Panc1 (cell line): Measurements from ENCODE around the gene GSTM1. TPM values are rescaled to one million over a fixed set of nuclear protein-coding genes. Genes with fewer than 3 reads are reported as not detected.

Experiments
- ATAC-seq: fragments of 200-7000 bp; cut with Tn5 transposase; 2 replicates; pipeline ENCODE4 v1.9.1; 2020; ENCODE audit warnings: mild to moderate bottlenecking, moderate library complexity
- BruUV-seq: library from RNA; stranded (reverse); fragments of 400-500 nt; replicated peaks from 2 replicates; lab custom pipeline; 2021; lab: Mats Ljungman, UMichigan
- CTCF ChIA-PET: fragments of 300-600 bp; sonication (Branson Sonifier 250); formaldehyde crosslinking; loops from one replicate; lab custom pipeline; 2022; ENCODE audit warnings: antibody characterized with exemption; lab: Charles Lee
- POLR2A ChIA-PET: fragments of 300-600 bp; sonication (Branson Sonifier 250); formaldehyde crosslinking; loops from one replicate; lab custom pipeline; 2022; ENCODE audit warnings: antibody characterized with exemption; lab: Charles Lee
- DNase-seq: peaks from one replicate; pipeline ENCODE4 v3.0.0-alpha.2; 2010; ENCODE audit warnings: low read depth, low spot score
- H3K27ac ChIP-seq: 2 replicates; pipeline ENCODE4 v1.5.1; 2011; ENCODE audit warnings: mild to moderate bottlenecking, low read length, inconsistent platforms
- H3K27me3 ChIP-seq: fragments of 200-500 bp; sonication (Bioruptor generic); 2 replicates; pipeline ENCODE4 v1.6.0; 2014; ENCODE audit warnings: low read length, inconsistent platforms; ENCODE audit not compliant: control insufficient read depth, insufficient read depth
- H3K36me3 ChIP-seq: fragments of 200-500 bp; sonication (Bioruptor generic); 2 replicates; pipeline ENCODE4 v1.5.1; 2014; ENCODE audit warnings: inconsistent platforms, mild to moderate bottlenecking, low read length, moderate library complexity; ENCODE audit not compliant: control insufficient read depth, insufficient read depth
- H3K4me1 ChIP-seq: 2 replicates; pipeline ENCODE4 v1.5.1; 2011; ENCODE audit warnings: inconsistent platforms, mild to moderate bottlenecking, low read length, moderate library complexity; ENCODE audit not compliant: control insufficient read depth, insufficient read depth
- H3K4me3 ChIP-seq, 2 experiments: 2 replicates each; pipeline ENCODE4 v1.5.1; 2011 to 2012; ENCODE audit warnings: low read depth in 2 of 2, low read length in 2 of 2, mild to moderate bottlenecking in 2 of 2, inconsistent platforms in 1 of 2, moderate library complexity in 1 of 2
- H3K9me3 ChIP-seq: fragments of 200-500 bp; sonication (Bioruptor generic); 2 replicates; pipeline ENCODE4 v1.5.1; 2014; ENCODE audit warnings: low read depth, mild to moderate bottlenecking, inconsistent platforms, low read length, moderate library complexity; ENCODE audit not compliant: control insufficient read depth, insufficient read depth
- POLR2AphosphoS5 ChIP-seq: IDR thresholded peaks from 2 replicates; pipeline ENCODE4 v1.6.1; 2012; ENCODE audit warnings: mild to moderate bottlenecking, low read depth, low read length, moderate library complexity
- SIN3A ChIP-seq: IDR thresholded peaks from 2 replicates; pipeline ENCODE4 v1.6.1; 2012; ENCODE audit warnings: low read depth, mild to moderate bottlenecking, low read length, moderate library complexity, borderline replicate concordance; ENCODE audit not compliant: insufficient read depth
- TCF7L2 ChIP-seq: IDR thresholded peaks from 2 replicates; pipeline ENCODE4 v1.6.1; 2011; ENCODE audit warnings: mild to moderate bottlenecking, low read depth, low read length, inconsistent platforms
- in situ Hi-C: cut with HindIII; loops from 2 replicates; pipeline ENCODE4 v1.10.0; 2016; ENCODE audit warnings: low sequenced_read_pairs, low pct_unique_long_range_greater_than_20kb
- intact Hi-C: fragments of 100-400 bp; cut with micrococcal nuclease; formaldehyde crosslinking; loops from one replicate; pipeline ENCODE4 v1.10.0; 2022; ENCODE audit not compliant: unreplicated experiment
- total RNA-seq: library from RNA; stranded (reverse); gene quantifications from one replicate; pipeline ENCODE4 v1.2.1, GENCODE V29; 2021; ENCODE audit not compliant: unreplicated experiment
- TF ChIP-seq, protein P1 (sequence below): fragments of 450-650 bp; IDR thresholded peaks from 2 replicates; pipeline ENCODE4 v1.5.1; 2017; ENCODE audit warnings: mild to moderate bottlenecking
- TF ChIP-seq, protein P2 (sequence below), 2 experiments: IDR thresholded peaks; 2 replicates each; pipeline ENCODE4 v1.6.1; 2011 to 2012; ENCODE audit warnings: low read depth in 2 of 2, control low read depth in 1 of 2, low read length in 1 of 2, mild to moderate bottlenecking in 1 of 2, moderate library complexity in 1 of 2; ENCODE audit not compliant: insufficient read depth in 1 of 2

GSTM1 gene
- total RNA-seq, 1 experiment from 2014 or later: not detected

- peak; percentile 89 for ATAC-seq
- H3K36me3 ChIP-seq: no peaks in the 10 kb centered on the region
- H3K27me3 ChIP-seq: no peaks in the 10 kb centered on the region
- H3K9me3 ChIP-seq: no peaks in the 10 kb centered on the region
- intact Hi-C loops (no loop called here), in situ Hi-C loops (no loop called here)
- TF ChIP-seq, protein P1, sequence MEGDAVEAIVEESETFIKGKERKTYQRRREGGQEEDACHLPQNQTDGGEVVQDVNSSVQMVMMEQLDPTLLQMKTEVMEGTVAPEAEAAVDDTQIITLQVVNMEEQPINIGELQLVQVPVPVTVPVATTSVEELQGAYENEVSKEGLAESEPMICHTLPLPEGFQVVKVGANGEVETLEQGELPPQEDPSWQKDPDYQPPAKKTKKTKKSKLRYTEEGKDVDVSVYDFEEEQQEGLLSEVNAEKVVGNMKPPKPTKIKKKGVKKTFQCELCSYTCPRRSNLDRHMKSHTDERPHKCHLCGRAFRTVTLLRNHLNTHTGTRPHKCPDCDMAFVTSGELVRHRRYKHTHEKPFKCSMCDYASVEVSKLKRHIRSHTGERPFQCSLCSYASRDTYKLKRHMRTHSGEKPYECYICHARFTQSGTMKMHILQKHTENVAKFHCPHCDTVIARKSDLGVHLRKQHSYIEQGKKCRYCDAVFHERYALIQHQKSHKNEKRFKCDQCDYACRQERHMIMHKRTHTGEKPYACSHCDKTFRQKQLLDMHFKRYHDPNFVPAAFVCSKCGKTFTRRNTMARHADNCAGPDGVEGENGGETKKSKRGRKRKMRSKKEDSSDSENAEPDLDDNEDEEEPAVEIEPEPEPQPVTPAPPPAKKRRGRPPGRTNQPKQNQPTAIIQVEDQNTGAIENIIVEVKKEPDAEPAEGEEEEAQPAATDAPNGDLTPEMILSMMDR: peak; percentile 40
- TF ChIP-seq, protein P2, sequence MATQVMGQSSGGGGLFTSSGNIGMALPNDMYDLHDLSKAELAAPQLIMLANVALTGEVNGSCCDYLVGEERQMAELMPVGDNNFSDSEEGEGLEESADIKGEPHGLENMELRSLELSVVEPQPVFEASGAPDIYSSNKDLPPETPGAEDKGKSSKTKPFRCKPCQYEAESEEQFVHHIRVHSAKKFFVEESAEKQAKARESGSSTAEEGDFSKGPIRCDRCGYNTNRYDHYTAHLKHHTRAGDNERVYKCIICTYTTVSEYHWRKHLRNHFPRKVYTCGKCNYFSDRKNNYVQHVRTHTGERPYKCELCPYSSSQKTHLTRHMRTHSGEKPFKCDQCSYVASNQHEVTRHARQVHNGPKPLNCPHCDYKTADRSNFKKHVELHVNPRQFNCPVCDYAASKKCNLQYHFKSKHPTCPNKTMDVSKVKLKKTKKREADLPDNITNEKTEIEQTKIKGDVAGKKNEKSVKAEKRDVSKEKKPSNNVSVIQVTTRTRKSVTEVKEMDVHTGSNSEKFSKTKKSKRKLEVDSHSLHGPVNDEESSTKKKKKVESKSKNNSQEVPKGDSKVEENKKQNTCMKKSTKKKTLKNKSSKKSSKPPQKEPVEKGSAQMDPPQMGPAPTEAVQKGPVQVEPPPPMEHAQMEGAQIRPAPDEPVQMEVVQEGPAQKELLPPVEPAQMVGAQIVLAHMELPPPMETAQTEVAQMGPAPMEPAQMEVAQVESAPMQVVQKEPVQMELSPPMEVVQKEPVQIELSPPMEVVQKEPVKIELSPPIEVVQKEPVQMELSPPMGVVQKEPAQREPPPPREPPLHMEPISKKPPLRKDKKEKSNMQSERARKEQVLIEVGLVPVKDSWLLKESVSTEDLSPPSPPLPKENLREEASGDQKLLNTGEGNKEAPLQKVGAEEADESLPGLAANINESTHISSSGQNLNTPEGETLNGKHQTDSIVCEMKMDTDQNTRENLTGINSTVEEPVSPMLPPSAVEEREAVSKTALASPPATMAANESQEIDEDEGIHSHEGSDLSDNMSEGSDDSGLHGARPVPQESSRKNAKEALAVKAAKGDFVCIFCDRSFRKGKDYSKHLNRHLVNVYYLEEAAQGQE (IDR thresholded peaks at IDR 0.05; ENCODE audit: insufficient read depth in 1 of 2, low read depth in 2 of 2, low read length in 1 of 2): no peak
- H3K4me3 ChIP-seq: no peak overlapping the region
- H3K4me1 ChIP-seq: no peaks in the 10 kb centered on the region
- no peak for DNase-seq
- no TSS peak for BruUV-seq
- POLR2A ChIA-PET: no interaction called here
- no peak overlapping the region for H3K27ac ChIP-seq
- CTCF ChIA-PET: interaction anchor here (1.4 kb wide), 1 partner anchor 56 kb away, joined by 6 read pairs; no protein-coding TSS in a partner anchor
Measured at GRCh38 chr1:109718495-109718894, 30.9 kb downstream of the GSTM1 start.

DNA sequence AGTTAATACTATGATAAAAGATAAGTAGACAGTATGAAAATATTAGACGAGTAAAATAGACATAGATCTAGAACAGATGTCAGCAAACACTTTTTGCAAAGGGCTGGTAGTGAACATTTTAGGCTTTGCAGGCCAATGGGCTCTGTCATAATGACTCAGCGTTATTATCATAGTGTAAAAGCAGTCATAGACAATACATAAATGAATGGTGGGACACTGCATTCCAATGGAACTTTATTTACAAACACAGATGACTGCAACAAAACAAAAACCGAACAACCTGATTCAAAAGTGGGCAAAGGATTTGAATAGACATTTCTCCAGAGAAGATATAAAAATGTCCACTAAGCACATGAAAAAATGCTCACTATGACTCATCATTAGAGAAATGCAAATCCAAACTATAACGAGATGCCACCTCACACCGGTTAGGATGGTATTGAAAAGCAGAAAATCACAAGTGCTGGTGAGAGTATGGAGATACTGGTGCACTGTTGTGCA lies 31.8 kb downstream of the GSTM1 start:
- Histone ChIP-seq H3K4me3 (no peak overlapping the region), H3K4me1 (no peaks in the 10 kb centered on the region), H3K9me3 (no peaks in the 10 kb centered on the region), H3K27me3 (no peaks in the 10 kb centered on the region), H3K36me3 (no peaks in the 10 kb centered on the region), H3K27ac (no peak overlapping the region)
- intact Hi-C loops (no loop called here), in situ Hi-C loops (no loop called here)
- ChIA-PET POLR2A (no interaction called here), CTCF (no interaction called here)
- no TSS peak for BruUV-seq
- ATAC-seq (no peak), DNase-seq (no peak)
- TF ChIP-seq POLR2AphosphoS5: no peak
- TF ChIP-seq, protein P2 (IDR thresholded peaks at IDR 0.05; ENCODE audit: insufficient read depth in 1 of 2, low read depth in 2 of 2, low read length in 1 of 2): no peak
- TF ChIP-seq TCF7L2: no peak
- TF ChIP-seq, protein P1: no peak
- TF ChIP-seq SIN3A: no peak
